NT2/D1 (cell line): ENCODE results near the gene RFC5.

ENCODE experiments used
- YY1 ChIP-seq: IDR thresholded peaks from 2 replicates; pipeline ENCODE4 v1.6.1; 2011; ENCODE audit not compliant: insufficient read length, insufficient read depth
- ZNF274 ChIP-seq: IDR thresholded peaks from 2 replicates; pipeline ENCODE4 v1.6.1; 2011; ENCODE audit warnings: mild to moderate bottlenecking, low read depth, low read length

- TF ChIP-seq ZNF274 (no peak), YY1 (no peak)
Measured at GRCh38 chr12:118038137-118038536, 21.6 kb downstream of the RFC5 start.
